Measurements from ENCODE around the gene MATCAP1. TPM values are rescaled to one million over a fixed set of nuclear protein-coding genes. Genes with fewer than 3 reads are reported as not detected.

Gene MATCAP1
- total and polyA plus RNA-seq, 11 donors, result 4.1 to 21.6 (median 11.1) TPM

GRCh38 chr16:67206129-67206837 is 22.5 kb upstream of the MATCAP1 start:
- no peak for DNase-seq
- no peak for TF ChIP-seq POLR2A (IDR thresholded peaks at IDR 0.05)
- TF ChIP-seq, protein P1, sequence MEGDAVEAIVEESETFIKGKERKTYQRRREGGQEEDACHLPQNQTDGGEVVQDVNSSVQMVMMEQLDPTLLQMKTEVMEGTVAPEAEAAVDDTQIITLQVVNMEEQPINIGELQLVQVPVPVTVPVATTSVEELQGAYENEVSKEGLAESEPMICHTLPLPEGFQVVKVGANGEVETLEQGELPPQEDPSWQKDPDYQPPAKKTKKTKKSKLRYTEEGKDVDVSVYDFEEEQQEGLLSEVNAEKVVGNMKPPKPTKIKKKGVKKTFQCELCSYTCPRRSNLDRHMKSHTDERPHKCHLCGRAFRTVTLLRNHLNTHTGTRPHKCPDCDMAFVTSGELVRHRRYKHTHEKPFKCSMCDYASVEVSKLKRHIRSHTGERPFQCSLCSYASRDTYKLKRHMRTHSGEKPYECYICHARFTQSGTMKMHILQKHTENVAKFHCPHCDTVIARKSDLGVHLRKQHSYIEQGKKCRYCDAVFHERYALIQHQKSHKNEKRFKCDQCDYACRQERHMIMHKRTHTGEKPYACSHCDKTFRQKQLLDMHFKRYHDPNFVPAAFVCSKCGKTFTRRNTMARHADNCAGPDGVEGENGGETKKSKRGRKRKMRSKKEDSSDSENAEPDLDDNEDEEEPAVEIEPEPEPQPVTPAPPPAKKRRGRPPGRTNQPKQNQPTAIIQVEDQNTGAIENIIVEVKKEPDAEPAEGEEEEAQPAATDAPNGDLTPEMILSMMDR (IDR thresholded peaks at IDR 0.05), result no peak

GRCh38 chr16:67204076-67204475 is 20.3 kb upstream of the MATCAP1 start:
- intact Hi-C loops (cut with DNase I), result no loop called here
- TF ChIP-seq, protein P1 (IDR thresholded peaks at IDR 0.05), result no peak
- TF ChIP-seq POLR2A (IDR thresholded peaks at IDR 0.05), result no peak
- peaks cover 0 to 4% (median 0%) of the 10 kb centered on the region in 12 donors for H3K4me1 ChIP-seq
- DNase-seq (peak in 1 of 5 donors; percentile 45), ATAC-seq (no peak)
- no peaks in the 10 kb centered on the region for H3K27me3 ChIP-seq
- peaks cover 0 to 42% (median 22%) of the 10 kb centered on the region in 9 donors for H3K36me3 ChIP-seq
- WGBS, 4 donors, result 76 to 82% (median 80%) methylated on average over 4 of the region's 4 CpGs
- H3K4me3 ChIP-seq, result no peak overlapping the region
- no peak overlapping the region for H3K27ac ChIP-seq
- no peaks in the 10 kb centered on the region for H3K9me3 ChIP-seq

More at GRCh38 chr16:67206129-67206837, 22.5 kb upstream of the MATCAP1 start:
- intact Hi-C loops (cut with DNase I), result no loop called here
- Histone ChIP-seq H3K4me1 (no peaks in the 10 kb centered on the region), H3K27ac (no peak overlapping the region), H3K9me3 (no peaks in the 10 kb centered on the region), H3K4me3 (no peak overlapping the region), H3K27me3 (no peaks in the 10 kb centered on the region), H3K36me3 (peaks cover 0 to 33% (median 21%) of the 10 kb centered on the region in 9 donors)
- no peak for ATAC-seq
- 92 to 97% (median 95%) methylated on average over 8 of the region's 8 CpGs for WGBS, 4 donors

GRCh38 chr16:67202956-67203493 is 19.3 kb upstream of the MATCAP1 start:
- Histone ChIP-seq H3K27ac (no peak overlapping the region), H3K36me3 (peaks cover 0 to 51% (median 31%) of the 10 kb centered on the region in 9 donors), H3K27me3 (no peaks in the 10 kb centered on the region), H3K9me3 (no peaks in the 10 kb centered on the region), H3K4me1 (peaks cover 0 to 15% (median 5%) of the 10 kb centered on the region in 12 donors), H3K4me3 (no peak overlapping the region)
- intact Hi-C loops (cut with DNase I), result no loop called here
- no peak for TF ChIP-seq POLR2A (IDR thresholded peaks at IDR 0.05)
- TF ChIP-seq, protein P1 (IDR thresholded peaks at IDR 0.05), result no peak
- ATAC-seq, result no peak
- peak in 1 of 5 donors; percentile 41 for DNase-seq
- 91 to 93% (median 92%) methylated on average over 8 to 23 of the region's 23 CpGs for WGBS, 4 donors

GRCh38 chr16:67202426-67202825 is 18.7 kb upstream of the MATCAP1 start:
- Histone ChIP-seq H3K4me3 (no peak overlapping the region), H3K9me3 (no peaks in the 10 kb centered on the region), H3K36me3 (peaks cover 0 to 57% (median 37%) of the 10 kb centered on the region in 9 donors), H3K4me1 (peaks cover 0 to 19% (median 9%) of the 10 kb centered on the region in 12 donors), H3K27me3 (no peaks in the 10 kb centered on the region), H3K27ac (no peak overlapping the region)
- no peak for ATAC-seq
- intact Hi-C loops (cut with DNase I), result no loop called here
- WGBS, 4 donors, result 90 to 97% (median 95%) methylated on average over 9 to 12 of the region's 12 CpGs
- TF ChIP-seq, protein P1 (IDR thresholded peaks at IDR 0.05), result no peak
- TF ChIP-seq POLR2A (IDR thresholded peaks at IDR 0.05), result no peak
- peak in 1 of 5 donors; percentile 46 for DNase-seq

Data from heart left ventricle (tissue), 16 donors.